WTC11 (cell line): Measurements from ENCODE around the gene TTC38. TPM values are rescaled to one million over a fixed set of nuclear protein-coding genes. Genes with fewer than 3 reads are reported as not detected.

Source experiments
- ATAC-seq: fragments of 200-7000 bp; cut with Tn5 transposase; 2 replicates; pipeline ENCODE4 v1.10.0; 2021; ENCODE audit warnings: mild to moderate bottlenecking, moderate library complexity
- CTCF ChIA-PET: fragments of 300-600 bp; sonication (Branson Sonifier 250); formaldehyde crosslinking; loops from one replicate; lab custom pipeline; 2021; ENCODE audit warnings: antibody characterized with exemption; lab: Charles Lee
- POLR2A ChIA-PET: fragments of 350-600 bp; sonication (Branson Sonifier 250); formaldehyde crosslinking; loops from one replicate; lab custom pipeline; 2021; ENCODE audit warnings: antibody characterized with exemption; lab: Charles Lee
- DNase-seq: peaks from one replicate; pipeline ENCODE4 v3.0.0; 2021; ENCODE audit warnings: low spot score
- H3K27ac Mint-ChIP-seq: 2 replicates; pipeline ENCODE4 v1.8.0; 2021; ENCODE audit warnings: mixed read lengths
- H3K27me3 Mint-ChIP-seq: 2 replicates; pipeline ENCODE4 v1.8.0; 2021; ENCODE audit warnings: low read depth, mild to moderate bottlenecking, moderate library complexity, mixed read lengths
- H3K36me3 Mint-ChIP-seq: 2 replicates; pipeline ENCODE4 v1.8.0; 2021; ENCODE audit warnings: mixed read lengths
- H3K4me1 Mint-ChIP-seq: 2 replicates; pipeline ENCODE4 v1.8.0; 2022; ENCODE audit warnings: mixed read lengths
- H3K4me3 Mint-ChIP-seq: 2 replicates; pipeline ENCODE4 v1.8.0; 2021; ENCODE audit warnings: mild to moderate bottlenecking, moderate library complexity, mixed read lengths
- H3K9me3 Mint-ChIP-seq: 2 replicates; pipeline ENCODE4 v1.8.0; 2021; ENCODE audit warnings: mixed read lengths
- AFF4 ChIP-seq: sonication (generic); formaldehyde crosslinking; IDR thresholded peaks from 2 replicates; pipeline ENCODE4 v1.8.1; 2023; ENCODE audit warnings: mild to moderate bottlenecking, missing genetic modification reagents, borderline replicate concordance
- ATF1 ChIP-seq: sonication (generic); formaldehyde crosslinking; IDR thresholded peaks from 2 replicates; pipeline ENCODE4 v1.8.1; 2023; ENCODE audit warnings: mild to moderate bottlenecking, moderate library complexity, missing genetic modification reagents
- FOXP1 ChIP-seq: sonication (generic); formaldehyde crosslinking; IDR thresholded peaks from 2 replicates; pipeline ENCODE4 v1.8.0; 2022; ENCODE audit warnings: missing genetic modification reagents, mild to moderate bottlenecking, moderate library complexity, borderline replicate concordance
- GTF2I ChIP-seq: fragments of 250-450 bp; sonication (Bioruptor Pico); conservative IDR thresholded peaks from 2 replicates; pipeline ENCODE4 v1.4.0; 2021; ENCODE audit warnings: mild to moderate bottlenecking
- MYBL2 ChIP-seq: sonication (generic); formaldehyde crosslinking; IDR thresholded peaks from 2 replicates; pipeline ENCODE4 v1.8.1; 2023; ENCODE audit warnings: mild to moderate bottlenecking, moderate library complexity, missing genetic modification reagents
- NFATC4 ChIP-seq: fragments of 250-450 bp; sonication (Bioruptor Pico); IDR thresholded peaks from 2 replicates; pipeline ENCODE4 v1.9.0; 2021; ENCODE audit warnings: mild to moderate bottlenecking
- SMAD3 ChIP-seq: sonication (generic); formaldehyde crosslinking; IDR thresholded peaks from 2 replicates; pipeline ENCODE4 v1.8.0; 2022; ENCODE audit warnings: missing genetic modification reagents, mild to moderate bottlenecking, borderline replicate concordance
- SOX15 ChIP-seq: fragments of 250-450 bp; sonication (Bioruptor Pico); IDR thresholded peaks from 2 replicates; pipeline ENCODE4 v1.9.0; 2021; ENCODE audit warnings: mild to moderate bottlenecking
- USF1 ChIP-seq: sonication (generic); formaldehyde crosslinking; IDR thresholded peaks from 2 replicates; pipeline ENCODE4 v1.8.0; 2022; ENCODE audit warnings: mild to moderate bottlenecking, missing genetic modification reagents
- ZMAT4 ChIP-seq: fragments of 250-450 bp; sonication (Bioruptor Pico); IDR thresholded peaks from 2 replicates; pipeline ENCODE4 v1.9.0; 2021; ENCODE audit warnings: mild to moderate bottlenecking
- ZNF423 ChIP-seq: fragments of 250-450 bp; sonication (Bioruptor Pico); IDR thresholded peaks from 2 replicates; pipeline ENCODE4 v2.1.2; 2022; ENCODE audit warnings: mild to moderate bottlenecking, moderate library complexity
- ZNF512 ChIP-seq: sonication (generic); formaldehyde crosslinking; IDR thresholded peaks from 2 replicates; pipeline ENCODE4 v1.8.1; 2022; ENCODE audit warnings: missing genetic modification reagents, borderline replicate concordance
- total RNA-seq: library from RNA; stranded (reverse); gene quantifications from 3 replicates; pipeline ENCODE4 v1.2.3, GENCODE V29; 2021
- TF ChIP-seq, protein P1 (sequence below): sonication (generic); formaldehyde crosslinking; IDR thresholded peaks from 2 replicates; pipeline ENCODE4 v1.8.1; 2023; ENCODE audit warnings: mild to moderate bottlenecking, missing genetic modification reagents
- TF ChIP-seq, protein P2 (sequence below): sonication (generic); formaldehyde crosslinking; IDR thresholded peaks from 2 replicates; pipeline ENCODE4 v1.8.0; 2022; ENCODE audit warnings: missing genetic modification reagents
- TF ChIP-seq, protein P3 (sequence below): sonication (generic); formaldehyde crosslinking; conservative IDR thresholded peaks from 2 replicates; pipeline ENCODE4 v1.8.1; 2022; ENCODE audit warnings: mild to moderate bottlenecking, missing genetic modification reagents
- TF ChIP-seq, protein P4 (sequence below): fragments of 200-600 bp; IDR thresholded peaks from 2 replicates; pipeline ENCODE4 v1.8.0; 2022; ENCODE audit warnings: antibody characterized with exemption
- TF ChIP-seq, protein P5 (sequence below): sonication (generic); formaldehyde crosslinking; IDR thresholded peaks from 2 replicates; pipeline ENCODE4 v1.8.0; 2023; ENCODE audit warnings: missing genetic modification reagents

The TTC38 gene
- total RNA-seq, 1 experiment from 2014 or later: 20.7 TPM

- ChIA-PET CTCF (interaction anchor here (1.2 kb wide), 1 partner anchor 251 kb away, joined by 6 read pairs; no protein-coding TSS in a partner anchor), POLR2A (interaction anchor here (0.6 kb wide), 1 partner anchor 23 kb away, joined by 4 read pairs; the partner anchor contains the start of gene TTC38)
- H3K27me3 Mint-ChIP-seq: no peaks in the 10 kb centered on the region
- TF ChIP-seq ZMAT4 (no peak), ATF1 (CRISPR knock-in tag) (no peak), SMAD3 (CRISPR knock-in tag) (no peak), ZNF512 (CRISPR knock-in tag) (no peak), SOX15 (CRISPR knock-in tag) (no peak), AFF4 (CRISPR knock-in tag) (no peak), GTF2I (no peak), MYBL2 (CRISPR knock-in tag) (no peak), NFATC4 (no peak), FOXP1 (CRISPR knock-in tag) (no peak), USF1 (CRISPR knock-in tag) (no peak), ZNF423 (no peak)
- TF ChIP-seq, protein P1, sequence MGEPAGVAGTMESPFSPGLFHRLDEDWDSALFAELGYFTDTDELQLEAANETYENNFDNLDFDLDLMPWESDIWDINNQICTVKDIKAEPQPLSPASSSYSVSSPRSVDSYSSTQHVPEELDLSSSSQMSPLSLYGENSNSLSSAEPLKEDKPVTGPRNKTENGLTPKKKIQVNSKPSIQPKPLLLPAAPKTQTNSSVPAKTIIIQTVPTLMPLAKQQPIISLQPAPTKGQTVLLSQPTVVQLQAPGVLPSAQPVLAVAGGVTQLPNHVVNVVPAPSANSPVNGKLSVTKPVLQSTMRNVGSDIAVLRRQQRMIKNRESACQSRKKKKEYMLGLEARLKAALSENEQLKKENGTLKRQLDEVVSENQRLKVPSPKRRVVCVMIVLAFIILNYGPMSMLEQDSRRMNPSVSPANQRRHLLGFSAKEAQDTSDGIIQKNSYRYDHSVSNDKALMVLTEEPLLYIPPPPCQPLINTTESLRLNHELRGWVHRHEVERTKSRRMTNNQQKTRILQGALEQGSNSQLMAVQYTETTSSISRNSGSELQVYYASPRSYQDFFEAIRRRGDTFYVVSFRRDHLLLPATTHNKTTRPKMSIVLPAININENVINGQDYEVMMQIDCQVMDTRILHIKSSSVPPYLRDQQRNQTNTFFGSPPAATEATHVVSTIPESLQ (CRISPR knock-in tag): no peak
- TF ChIP-seq, protein P2, sequence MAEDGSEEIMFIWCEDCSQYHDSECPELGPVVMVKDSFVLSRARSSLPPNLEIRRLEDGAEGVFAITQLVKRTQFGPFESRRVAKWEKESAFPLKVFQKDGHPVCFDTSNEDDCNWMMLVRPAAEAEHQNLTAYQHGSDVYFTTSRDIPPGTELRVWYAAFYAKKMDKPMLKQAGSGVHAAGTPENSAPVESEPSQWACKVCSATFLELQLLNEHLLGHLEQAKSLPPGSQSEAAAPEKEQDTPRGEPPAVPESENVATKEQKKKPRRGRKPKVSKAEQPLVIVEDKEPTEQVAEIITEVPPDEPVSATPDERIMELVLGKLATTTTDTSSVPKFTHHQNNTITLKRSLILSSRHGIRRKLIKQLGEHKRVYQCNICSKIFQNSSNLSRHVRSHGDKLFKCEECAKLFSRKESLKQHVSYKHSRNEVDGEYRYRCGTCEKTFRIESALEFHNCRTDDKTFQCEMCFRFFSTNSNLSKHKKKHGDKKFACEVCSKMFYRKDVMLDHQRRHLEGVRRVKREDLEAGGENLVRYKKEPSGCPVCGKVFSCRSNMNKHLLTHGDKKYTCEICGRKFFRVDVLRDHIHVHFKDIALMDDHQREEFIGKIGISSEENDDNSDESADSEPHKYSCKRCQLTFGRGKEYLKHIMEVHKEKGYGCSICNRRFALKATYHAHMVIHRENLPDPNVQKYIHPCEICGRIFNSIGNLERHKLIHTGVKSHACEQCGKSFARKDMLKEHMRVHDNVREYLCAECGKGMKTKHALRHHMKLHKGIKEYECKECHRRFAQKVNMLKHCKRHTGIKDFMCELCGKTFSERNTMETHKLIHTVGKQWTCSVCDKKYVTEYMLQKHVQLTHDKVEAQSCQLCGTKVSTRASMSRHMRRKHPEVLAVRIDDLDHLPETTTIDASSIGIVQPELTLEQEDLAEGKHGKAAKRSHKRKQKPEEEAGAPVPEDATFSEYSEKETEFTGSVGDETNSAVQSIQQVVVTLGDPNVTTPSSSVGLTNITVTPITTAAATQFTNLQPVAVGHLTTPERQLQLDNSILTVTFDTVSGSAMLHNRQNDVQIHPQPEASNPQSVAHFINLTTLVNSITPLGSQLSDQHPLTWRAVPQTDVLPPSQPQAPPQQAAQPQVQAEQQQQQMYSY (CRISPR knock-in tag): no peak
- TF ChIP-seq, protein P3, sequence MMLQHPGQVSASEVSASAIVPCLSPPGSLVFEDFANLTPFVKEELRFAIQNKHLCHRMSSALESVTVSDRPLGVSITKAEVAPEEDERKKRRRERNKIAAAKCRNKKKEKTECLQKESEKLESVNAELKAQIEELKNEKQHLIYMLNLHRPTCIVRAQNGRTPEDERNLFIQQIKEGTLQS (CRISPR knock-in tag): no peak
- TF ChIP-seq, protein P4, sequence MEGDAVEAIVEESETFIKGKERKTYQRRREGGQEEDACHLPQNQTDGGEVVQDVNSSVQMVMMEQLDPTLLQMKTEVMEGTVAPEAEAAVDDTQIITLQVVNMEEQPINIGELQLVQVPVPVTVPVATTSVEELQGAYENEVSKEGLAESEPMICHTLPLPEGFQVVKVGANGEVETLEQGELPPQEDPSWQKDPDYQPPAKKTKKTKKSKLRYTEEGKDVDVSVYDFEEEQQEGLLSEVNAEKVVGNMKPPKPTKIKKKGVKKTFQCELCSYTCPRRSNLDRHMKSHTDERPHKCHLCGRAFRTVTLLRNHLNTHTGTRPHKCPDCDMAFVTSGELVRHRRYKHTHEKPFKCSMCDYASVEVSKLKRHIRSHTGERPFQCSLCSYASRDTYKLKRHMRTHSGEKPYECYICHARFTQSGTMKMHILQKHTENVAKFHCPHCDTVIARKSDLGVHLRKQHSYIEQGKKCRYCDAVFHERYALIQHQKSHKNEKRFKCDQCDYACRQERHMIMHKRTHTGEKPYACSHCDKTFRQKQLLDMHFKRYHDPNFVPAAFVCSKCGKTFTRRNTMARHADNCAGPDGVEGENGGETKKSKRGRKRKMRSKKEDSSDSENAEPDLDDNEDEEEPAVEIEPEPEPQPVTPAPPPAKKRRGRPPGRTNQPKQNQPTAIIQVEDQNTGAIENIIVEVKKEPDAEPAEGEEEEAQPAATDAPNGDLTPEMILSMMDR: no peak
- TF ChIP-seq, protein P5, sequence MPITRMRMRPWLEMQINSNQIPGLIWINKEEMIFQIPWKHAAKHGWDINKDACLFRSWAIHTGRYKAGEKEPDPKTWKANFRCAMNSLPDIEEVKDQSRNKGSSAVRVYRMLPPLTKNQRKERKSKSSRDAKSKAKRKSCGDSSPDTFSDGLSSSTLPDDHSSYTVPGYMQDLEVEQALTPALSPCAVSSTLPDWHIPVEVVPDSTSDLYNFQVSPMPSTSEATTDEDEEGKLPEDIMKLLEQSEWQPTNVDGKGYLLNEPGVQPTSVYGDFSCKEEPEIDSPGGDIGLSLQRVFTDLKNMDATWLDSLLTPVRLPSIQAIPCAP (CRISPR knock-in tag): no peak
- peaks cover 3% of the 10 kb centered on the region; the same call in 1 of the 2 replicates for H3K4me1 Mint-ChIP-seq
- ATAC-seq (no peak), DNase-seq (no peak)
- no peak overlapping the region for H3K4me3 Mint-ChIP-seq
- H3K36me3 Mint-ChIP-seq: peaks cover 4% of the 10 kb centered on the region; the same call in 1 of the 2 replicates
- no peaks in the 10 kb centered on the region for H3K9me3 Mint-ChIP-seq
- H3K27ac Mint-ChIP-seq: no peak overlapping the region
Measured at GRCh38 chr22:46245511-46245910, 22.3 kb upstream of the TTC38 start.
